COLO668 (cell line): Measurements from ENCODE around the gene PML.
A peak's percentile ranks its signal among the peaks of the same experiment; 100 is the strongest.

Source experiments
- DNase-seq: peaks from one replicate; lab custom pipeline; 2025; ENCODE audit not compliant: unreplicated experiment; lab: John Stamatoyannopoulos, UW

The PML gene, protein sequence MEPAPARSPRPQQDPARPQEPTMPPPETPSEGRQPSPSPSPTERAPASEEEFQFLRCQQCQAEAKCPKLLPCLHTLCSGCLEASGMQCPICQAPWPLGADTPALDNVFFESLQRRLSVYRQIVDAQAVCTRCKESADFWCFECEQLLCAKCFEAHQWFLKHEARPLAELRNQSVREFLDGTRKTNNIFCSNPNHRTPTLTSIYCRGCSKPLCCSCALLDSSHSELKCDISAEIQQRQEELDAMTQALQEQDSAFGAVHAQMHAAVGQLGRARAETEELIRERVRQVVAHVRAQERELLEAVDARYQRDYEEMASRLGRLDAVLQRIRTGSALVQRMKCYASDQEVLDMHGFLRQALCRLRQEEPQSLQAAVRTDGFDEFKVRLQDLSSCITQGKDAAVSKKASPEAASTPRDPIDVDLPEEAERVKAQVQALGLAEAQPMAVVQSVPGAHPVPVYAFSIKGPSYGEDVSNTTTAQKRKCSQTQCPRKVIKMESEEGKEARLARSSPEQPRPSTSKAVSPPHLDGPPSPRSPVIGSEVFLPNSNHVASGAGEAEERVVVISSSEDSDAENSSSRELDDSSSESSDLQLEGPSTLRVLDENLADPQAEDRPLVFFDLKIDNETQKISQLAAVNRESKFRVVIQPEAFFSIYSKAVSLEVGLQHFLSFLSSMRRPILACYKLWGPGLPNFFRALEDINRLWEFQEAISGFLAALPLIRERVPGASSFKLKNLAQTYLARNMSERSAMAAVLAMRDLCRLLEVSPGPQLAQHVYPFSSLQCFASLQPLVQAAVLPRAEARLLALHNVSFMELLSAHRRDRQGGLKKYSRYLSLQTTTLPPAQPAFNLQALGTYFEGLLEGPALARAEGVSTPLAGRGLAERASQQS

DNA sequence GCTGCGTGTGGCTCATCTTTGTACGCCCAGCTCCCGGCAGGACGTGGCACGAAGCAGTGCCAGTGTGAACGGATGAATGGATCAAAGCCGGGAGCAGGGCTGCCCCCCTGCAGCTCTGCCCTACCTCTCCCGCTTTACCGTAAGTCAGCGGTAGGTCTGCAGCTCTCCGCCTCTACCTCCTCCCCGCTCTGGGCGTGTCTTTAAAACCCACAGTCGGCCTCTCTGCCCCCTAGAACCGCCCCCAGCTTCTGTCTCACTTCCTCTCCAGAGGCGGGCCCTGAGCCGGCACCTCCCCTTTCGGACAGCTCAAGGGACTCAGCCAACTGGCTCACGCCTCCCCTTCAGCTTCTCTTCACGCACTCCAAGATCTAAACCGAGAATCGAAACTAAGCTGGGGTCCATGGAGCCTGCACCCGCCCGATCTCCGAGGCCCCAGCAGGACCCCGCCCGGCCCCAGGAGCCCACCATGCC is at the start of gene PML:
Gene PML (plus strand): TSS at position 304 of the 471 bp plus-strand sequence. CDS start 97 bp downstream, at position 401.
- peak; percentile 93 for DNase-seq

GRCh38 chr15:73945130-73945508 is 49.4 kb upstream of the PML start:
- DNase-seq = no peak

GRCh38 chr15:73946046-73946721 is 48.3 kb upstream of the PML start:
- no peak for DNase-seq

DNA sequence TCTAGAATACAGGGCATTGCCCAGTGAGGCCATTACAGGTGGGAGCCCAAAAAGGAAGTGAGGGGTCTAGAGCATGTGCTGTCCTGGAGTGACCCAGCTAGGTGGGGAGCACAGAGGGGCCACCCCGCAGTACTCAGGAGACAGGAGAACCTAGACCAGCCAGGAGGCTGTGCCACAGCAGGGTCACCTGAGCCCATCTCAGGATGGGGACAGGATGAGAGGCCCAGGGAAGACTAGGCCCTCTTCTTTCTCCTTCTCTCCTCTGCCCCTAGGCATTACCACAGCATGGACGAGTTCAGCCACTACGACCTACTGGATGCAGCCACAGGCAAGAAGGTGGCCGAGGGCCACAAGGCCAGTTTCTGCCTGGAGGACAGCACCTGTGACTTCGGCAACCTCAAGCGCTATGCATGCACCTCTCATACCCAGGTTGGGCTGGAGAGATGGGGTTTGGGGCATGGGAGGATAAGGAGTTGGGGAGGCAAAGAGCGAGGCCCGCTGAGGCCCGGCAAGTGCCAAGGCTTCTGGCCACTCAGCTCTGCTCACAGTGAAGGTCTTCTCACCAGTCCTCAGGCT is 47.6 kb upstream of the PML start:
- DNase-seq = no peak

DNA sequence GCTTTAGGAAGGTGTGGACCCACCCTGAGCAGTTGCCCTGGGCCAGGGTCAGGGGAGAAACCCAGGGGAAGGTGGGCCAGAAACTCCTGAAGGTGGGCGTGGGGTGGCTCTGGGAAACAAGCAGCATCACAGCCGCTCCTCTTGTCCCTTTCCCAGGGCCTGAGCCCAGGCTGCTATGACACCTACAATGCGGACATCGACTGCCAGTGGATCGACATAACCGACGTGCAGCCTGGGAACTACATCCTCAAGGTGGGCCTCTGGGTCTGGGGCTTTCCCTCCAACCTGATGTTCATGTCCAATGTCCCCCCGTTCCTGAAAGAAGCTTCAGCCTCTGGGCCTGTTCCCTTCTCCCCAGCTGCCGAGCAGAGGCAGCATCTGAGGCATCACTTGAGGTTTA is 46.9 kb upstream of the PML start:
- no peak for DNase-seq

DNA sequence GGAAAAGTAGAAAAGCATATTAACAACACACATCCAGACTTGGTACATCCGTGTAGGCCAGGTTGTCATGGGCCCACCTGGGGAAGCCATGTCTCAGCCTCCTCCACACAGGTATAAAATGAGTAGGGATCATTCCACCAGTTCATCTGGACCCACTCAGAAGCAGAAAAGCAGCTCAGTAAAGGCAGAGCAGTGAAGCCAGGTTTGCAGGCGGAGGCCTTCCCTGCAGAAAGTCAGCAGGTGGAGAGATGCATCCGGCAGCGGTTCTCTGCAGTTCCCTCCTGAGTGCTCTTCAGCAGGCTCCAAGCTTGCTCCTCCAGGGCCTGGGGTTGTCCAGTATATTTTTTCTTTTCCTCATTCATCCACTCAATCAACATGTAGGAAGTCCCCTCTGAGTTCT is 46.1 kb upstream of the PML start:
- DNase-seq = no peak

DNA sequence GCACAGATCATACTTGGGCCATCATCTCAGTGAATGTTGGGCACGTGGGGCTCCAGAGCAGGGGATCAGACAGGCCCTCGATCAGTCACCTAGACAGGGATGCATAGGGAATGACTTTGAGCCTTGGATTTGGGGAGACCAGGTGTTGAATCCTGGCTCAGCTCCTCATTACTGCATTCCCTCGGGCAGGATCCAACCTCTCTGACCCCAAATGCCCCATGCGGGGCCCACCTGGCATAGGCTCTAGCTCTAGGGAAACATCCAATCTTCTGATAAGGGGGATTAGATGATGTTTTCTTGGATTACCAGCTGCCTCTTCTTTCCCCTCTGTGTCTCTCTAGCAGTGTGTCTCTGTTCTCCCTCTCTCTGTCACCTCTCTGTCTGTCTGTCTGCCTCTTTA is 45.5 kb upstream of the PML start:
- DNase-seq = no peak

DNA sequence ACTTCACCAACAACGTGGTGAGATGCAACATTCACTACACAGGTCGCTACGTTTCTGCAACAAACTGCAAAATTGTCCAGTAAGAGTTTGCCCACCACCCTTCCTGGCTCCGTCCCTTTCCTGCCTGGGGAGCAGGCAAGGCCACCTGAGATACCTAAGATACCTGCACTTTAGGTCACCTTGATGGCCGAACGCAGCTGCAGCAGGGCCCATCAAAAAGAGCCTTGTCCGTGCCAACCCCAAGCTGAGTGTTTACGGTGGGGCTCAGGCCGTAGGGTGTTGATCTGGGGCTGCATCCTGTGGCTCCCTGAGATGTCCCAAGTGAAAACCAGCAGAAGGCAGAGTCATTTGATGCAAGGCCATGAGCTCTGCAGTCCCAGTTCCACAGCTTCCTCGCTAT is 45.0 kb upstream of the PML start:
- no peak for DNase-seq

DNA sequence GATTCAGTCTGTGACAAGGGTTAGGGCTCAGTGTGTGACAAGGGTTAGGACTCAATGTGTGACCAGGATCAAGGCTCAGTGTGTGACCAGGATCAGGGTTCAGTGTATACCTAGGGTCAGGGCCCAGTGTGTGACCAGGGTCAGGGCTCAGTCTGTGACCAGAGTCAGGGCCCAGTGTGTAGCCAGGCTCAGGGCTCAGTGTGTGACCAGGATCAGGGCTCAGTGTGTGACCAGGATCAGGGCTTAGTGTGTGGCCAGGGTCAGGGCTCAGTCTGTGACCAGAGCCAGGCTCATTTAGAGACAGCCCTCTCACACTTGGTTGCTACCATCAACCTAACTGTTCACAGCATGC is 44.1 kb upstream of the PML start:
- no peak for DNase-seq

GRCh38 chr15:73950831-73951561 is 43.5 kb upstream of the PML start:
- DNase-seq = peak; percentile 70

- DNase-seq = no peak
Measured at GRCh38 chr15:73951601-73952000, 42.9 kb upstream of the PML start.

- DNase-seq = no peak
Measured at GRCh38 chr15:73952171-73952912, 42.2 kb upstream of the PML start.

DNA sequence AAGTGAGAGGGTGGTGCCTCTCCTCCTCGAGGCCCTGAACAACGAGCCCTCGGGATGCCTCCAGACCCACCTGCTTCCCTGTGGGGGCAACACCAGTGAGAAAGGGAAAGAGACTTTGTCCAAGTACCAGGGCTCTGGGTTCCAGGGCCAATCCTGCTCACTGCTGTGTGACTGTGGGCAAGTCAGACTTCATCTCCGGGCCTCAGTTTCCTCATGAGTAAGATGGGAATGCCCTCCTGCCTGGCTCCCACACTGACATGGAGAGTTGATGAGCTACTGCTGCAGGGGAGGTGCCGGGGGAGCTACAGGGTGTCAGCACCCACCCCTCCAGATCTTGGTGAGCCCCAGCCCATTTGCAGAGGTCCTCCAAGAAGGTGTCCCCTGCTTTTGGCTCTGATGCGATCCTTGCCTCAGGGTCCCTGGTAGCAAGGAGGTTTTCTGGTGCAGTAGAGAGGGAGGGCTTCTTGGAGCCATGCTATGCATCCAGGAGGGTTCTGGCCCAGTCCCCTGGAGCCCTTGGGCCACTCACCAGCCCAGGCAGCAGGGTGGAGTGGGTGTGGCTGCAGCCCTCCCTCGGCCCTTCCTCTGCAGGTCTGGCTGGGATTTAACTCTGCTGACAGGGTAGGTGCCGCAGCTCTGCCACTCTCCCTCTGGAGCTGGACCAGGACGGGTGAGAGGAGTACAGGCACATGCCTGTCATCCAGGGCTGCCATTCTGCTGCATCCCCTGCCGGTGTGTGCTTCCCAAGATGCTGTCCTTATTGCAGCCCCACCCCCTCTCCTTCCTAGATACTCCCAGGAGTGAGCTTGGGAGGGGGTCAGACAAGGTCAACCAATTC is 41.4 kb upstream of the PML start:
- no peak for DNase-seq

DNA sequence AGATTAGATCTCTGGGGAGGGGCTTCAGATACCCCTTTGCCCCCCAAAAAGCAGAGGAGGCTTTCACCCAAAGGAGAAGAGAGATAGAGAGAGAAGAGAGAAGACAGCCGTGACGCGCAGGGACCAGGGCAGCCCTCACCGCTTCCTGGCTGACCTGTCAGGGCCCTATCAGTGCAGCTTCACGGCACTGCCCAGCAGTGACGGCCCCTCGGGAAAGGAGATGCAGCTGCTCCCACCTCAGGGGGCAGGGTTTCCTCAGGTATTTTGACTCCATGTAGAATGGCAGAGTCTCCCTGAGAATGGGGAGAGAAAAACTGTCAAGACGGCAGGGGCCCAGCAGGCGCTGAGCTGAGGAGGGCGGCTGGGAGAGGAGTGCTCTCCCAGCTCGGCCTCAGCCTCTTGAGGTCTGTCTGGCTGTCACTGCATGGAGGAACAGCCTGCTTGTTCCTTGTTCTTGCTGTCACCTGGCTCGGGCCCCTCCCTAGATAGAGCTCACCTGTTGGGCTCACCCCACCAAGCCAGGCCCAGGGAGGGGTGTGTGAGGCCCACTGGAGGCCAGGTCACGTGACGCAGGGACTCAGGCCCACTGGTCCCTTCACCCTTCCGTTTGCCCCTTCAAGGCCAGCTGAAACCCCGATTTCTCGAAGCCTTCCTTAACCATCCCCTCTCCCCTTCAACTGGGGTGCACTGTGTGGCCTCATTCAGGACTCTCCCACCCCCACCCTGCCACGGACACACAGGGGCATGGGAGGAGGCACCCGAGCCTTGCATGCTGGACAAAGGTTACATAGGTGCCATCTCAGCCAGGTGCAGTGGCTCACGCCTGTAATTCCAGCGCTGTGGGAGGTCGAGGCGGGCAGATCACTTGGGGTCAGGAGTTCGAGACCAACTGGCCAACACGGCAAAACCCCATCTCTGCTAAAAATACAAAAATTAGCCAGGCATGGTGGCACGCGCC is 40.0 kb upstream of the PML start:
- no peak for DNase-seq

DNA sequence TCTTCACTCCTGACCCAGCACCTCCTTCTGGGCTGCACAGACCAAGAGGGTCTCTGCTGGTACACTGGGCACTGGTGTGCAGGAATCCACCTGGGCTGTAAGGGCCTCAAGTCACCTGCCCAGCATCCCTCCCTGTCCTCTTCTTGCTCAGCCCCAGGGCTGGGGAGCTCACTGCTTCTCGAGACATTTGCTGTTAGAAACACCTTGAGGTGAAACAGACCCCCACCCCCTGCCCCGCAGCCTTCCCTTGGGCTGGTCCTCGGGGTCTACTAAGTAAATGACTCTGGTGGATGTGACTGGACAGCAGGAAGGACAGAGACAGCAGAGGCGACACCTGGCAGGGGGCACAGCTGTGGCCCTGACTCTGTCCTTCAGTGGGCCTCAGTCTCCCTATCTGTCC is 39.2 kb upstream of the PML start:
- DNase-seq = no peak

- no peak for DNase-seq
Measured at GRCh38 chr15:73955861-73956742, 38.4 kb upstream of the PML start.

GRCh38 chr15:73956743-73957135 is 37.8 kb upstream of the PML start:
- DNase-seq = no peak
